Astrocyte of the cerebellum (primary cell): ENCODE results near the gene TMEM63A.
"Not testable (repeated sequence)": the region's sequence is repeated elsewhere in the genome, so short reads cannot be mapped to it uniquely, and the experiment has no call there.

Experiments
- DNase-seq: peaks from one replicate; pipeline ENCODE4 v3.0.0-alpha.2; 2011; ENCODE audit warnings: low read depth
- H3K4me3 ChIP-seq: 2 replicates; pipeline ENCODE4 v1.5.1; 2011; ENCODE audit warnings: mild to moderate bottlenecking, low read depth, low read length, moderate library complexity
- CTCF ChIP-seq: IDR thresholded peaks from 2 replicates; pipeline ENCODE4 v1.5.1; 2012; ENCODE audit warnings: low read length, low read depth, moderate library complexity, mild to moderate bottlenecking; ENCODE audit errors: missing control alignments
- in situ Hi-C: cut with HindIII; loops from 2 replicates; pipeline ENCODE4 v1.10.0; 2017; ENCODE audit warnings: low sequenced_read_pairs

TMEM63A gene

GRCh38 chr1:225808136-225808535 lies 74.0 kb downstream of the TMEM63A start:
- in situ Hi-C loops = no loop called here
- TF ChIP-seq CTCF = no peak
- no peak for DNase-seq
- no peak overlapping the region for H3K4me3 ChIP-seq

- not testable (repeated sequence) for DNase-seq
Measured at GRCh38 chr1:225806736-225807135, 75.4 kb downstream of the TMEM63A start.

GRCh38 chr1:225806249-225806648 lies 75.9 kb downstream of the TMEM63A start:
- no peak for DNase-seq
- H3K4me3 ChIP-seq = no peak overlapping the region
- in situ Hi-C loops = no loop called here
- TF ChIP-seq CTCF = no peak

More at GRCh38 chr1:225806736-225807135, 75.4 kb downstream of the TMEM63A start:
- H3K4me3 ChIP-seq, in situ Hi-C loops: not testable (repeated sequence)

GRCh38 chr1:225801146-225801545 lies 81.0 kb downstream of the TMEM63A start:
- H3K4me3 ChIP-seq, DNase-seq, in situ Hi-C loops: not testable (repeated sequence)

GRCh38 chr1:225796097-225796496 lies 86.1 kb downstream of the TMEM63A start:
- H3K4me3 ChIP-seq, DNase-seq, in situ Hi-C loops: not testable (repeated sequence)
